Activated naive CD4-positive, alpha-beta T cell treated with anti-CD3 and anti-CD28 coated beads, Interleukin-2, amount 50 U/mL, for 72 hours (primary cell): ENCODE measurements around the gene HAUS3. TPM values are rescaled to one million over a fixed set of nuclear protein-coding genes. Genes with fewer than 3 reads are reported as not detected.

Source experiments
- ATAC-seq, 2 donors: fragments of 150-1000 bp; cut with Tn5 transposase; 2 replicates each; pipeline ENCODE4 v1.10.0; 2021; ENCODE audit warnings: mild to moderate bottlenecking in 2 of 2, moderate library complexity in 2 of 2
- DNase-seq, 2 donors: peaks; one replicate each; pipeline ENCODE4 v3.0.0; 2021 to 2022; ENCODE audit warnings: low spot score in 2 of 2
- H3K27ac Mint-ChIP-seq, 2 donors: one replicate each; pipeline ENCODE4 v1.8.0; 2022; ENCODE audit warnings: mild to moderate bottlenecking in 2 of 2, mixed read lengths in 2 of 2
- H3K36me3 Mint-ChIP-seq, 2 donors: one replicate each; pipeline ENCODE4 v1.8.0; 2022; ENCODE audit warnings: mixed read lengths in 2 of 2
- H3K9me3 Mint-ChIP-seq, 2 donors: one replicate each; pipeline ENCODE4 v1.8.0; 2022; ENCODE audit warnings: mixed read lengths in 2 of 2
- total RNA-seq, 2 donors: library from RNA; stranded (reverse); gene quantifications; one replicate each; pipeline ENCODE4 v1.2.3, GENCODE V29; 2022

HAUS3 gene
- 10 to 100 TPM; 22.1 to 24.9 TPM for total RNA-seq

GRCh38 chr4:2241410-2242353 lies at the start of gene HAUS3, which contains the start of gene POLN:
Gene HAUS3 (minus strand): TSS chr4:2242121. CDS start chr4:2240946, 1,175 bp downstream.
Gene POLN (minus strand): TSS chr4:2242121. CDS start chr4:2229231, 12,890 bp downstream.
- peaks cover 18 to 27% of the 10 kb centered on the region in 2 donors for H3K36me3 Mint-ChIP-seq
- ATAC-seq (peak; percentile 90 to 96), DNase-seq (peak; percentile 100)
- no peaks in the 10 kb centered on the region for H3K9me3 Mint-ChIP-seq
- peak within 1 kb of the TSS; percentile 93 to 95 for H3K27ac Mint-ChIP-seq

DNA sequence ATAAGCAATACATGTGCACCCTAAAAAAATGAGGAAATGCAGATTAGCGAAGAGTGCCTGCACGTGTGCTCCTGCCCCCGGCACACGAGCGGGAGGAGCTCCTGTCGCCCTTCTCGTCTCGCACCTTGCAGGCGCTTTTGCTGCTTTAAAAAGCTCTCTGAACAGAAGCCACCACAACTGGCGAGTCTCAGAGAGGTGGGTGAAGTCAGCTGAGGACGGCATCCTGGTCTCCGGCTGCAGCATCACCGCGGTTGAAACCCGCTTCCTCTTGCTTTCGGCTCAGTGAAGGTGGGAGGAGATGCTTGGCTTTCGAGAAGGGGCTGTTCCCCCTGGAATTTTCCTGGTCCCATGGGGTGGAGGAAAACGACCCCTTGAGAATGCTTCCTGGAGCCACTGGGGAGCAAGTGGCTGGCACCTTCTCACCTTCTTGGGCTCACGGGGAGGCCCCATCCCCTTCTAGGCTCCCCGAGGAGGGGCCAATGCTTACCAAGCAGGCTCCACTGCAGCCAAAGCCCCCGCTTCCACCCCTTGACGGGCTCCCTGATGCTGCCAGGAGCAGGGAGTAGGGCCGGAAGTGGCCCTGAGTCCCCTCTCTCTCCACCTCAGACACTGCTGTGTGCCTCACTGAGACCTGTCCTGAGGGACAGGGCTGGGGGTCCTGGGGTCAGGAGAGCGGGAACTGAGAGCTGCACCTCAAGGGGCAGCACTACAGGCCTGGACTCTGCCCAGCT lies 49.2 kb upstream of the HAUS3 start:
- peak; percentile 36 to 70 for DNase-seq
- H3K27ac Mint-ChIP-seq, result peak overlapping the region; percentile 60 to 85
- no peaks in the 10 kb centered on the region for H3K36me3 Mint-ChIP-seq
- ATAC-seq, result peak; percentile 77 to 94
- no peaks in the 10 kb centered on the region for H3K9me3 Mint-ChIP-seq

DNA sequence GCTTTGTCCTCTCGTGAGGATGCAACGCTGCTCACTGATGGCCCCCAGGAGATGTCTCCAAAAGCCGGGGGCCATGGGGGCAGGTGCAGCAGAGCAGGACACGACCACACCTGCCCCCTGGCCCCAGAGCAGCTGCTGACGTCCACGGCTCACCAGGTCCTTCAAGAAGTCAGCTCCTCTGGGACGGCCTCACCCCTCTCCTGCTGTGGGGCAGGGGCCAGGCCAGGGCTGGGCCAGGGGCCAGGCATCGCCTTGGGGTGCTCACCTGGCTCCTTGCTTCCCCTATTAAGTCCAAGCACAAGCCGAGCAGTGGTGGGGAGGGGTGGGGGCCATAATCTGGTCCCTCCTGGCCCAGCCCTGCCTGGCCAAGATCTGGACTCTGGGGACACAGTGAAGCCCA lies 48.6 kb upstream of the HAUS3 start:
- ATAC-seq, result peak; percentile 17 to 29
- H3K27ac Mint-ChIP-seq, result peak overlapping the region in 1 of 2 donors; percentile 85
- H3K9me3 Mint-ChIP-seq, result no peaks in the 10 kb centered on the region
- H3K36me3 Mint-ChIP-seq, result no peaks in the 10 kb centered on the region
- no peak for DNase-seq

DNA sequence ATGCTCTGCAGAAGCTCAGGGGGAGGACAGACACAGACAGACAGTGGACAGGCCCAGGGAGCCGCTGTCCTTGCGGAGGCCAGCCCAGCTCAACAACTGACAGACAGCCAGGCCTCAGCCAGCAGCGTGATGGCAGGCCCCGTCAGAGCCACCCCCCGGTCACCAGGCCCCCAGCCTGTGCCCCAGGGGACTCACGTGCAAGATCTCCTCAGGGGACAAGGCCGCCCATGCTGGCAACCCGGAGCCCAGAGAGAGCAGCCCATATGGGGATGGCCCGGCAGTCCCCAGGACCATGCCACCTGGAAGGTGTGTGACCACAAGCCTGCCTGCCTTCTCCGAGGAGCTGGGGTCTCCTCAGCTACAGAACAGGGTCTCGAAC lies 48.0 kb upstream of the HAUS3 start:
- no peak for ATAC-seq
- no peaks in the 10 kb centered on the region for H3K9me3 Mint-ChIP-seq
- DNase-seq, result no peak
- H3K36me3 Mint-ChIP-seq, result no peaks in the 10 kb centered on the region
- H3K27ac Mint-ChIP-seq, result peak overlapping the region in 1 of 2 donors; percentile 85

DNA sequence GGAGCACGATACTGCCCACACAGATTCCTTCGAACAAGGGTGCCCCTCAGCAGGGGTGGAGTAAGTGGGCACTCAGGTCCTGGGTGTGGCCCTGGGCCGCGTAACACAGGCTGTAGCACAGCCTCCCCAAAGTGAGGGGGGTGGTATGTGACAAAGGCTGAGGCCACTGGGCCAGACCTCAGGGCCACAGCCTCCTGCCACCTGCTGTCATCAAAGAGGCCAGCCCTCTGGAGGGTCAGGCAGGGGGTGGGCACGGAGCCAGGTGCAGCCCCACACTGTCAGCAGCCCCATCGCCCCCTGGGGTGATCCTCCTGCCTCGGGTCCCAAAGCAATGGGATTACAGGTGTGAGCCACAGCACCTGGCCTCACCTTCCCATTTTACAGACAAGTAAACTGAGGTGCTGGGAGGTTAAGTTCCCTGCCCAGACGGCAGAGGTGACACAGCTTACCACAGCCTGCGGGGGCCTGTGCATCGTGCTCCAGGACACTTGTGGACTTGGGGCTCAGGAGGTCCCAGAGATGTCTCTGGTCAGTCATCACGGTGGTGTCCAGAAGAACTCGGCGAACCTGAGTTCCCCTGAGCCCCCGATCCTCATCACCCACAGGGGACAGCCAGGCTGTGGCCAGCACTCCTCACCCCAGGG lies 47.5 kb upstream of the HAUS3 start:
- DNase-seq (peak in 1 of 2 donors; percentile 40), ATAC-seq (no peak)
- H3K9me3 Mint-ChIP-seq, result no peaks in the 10 kb centered on the region
- H3K36me3 Mint-ChIP-seq, result no peaks in the 10 kb centered on the region
- H3K27ac Mint-ChIP-seq, result peak overlapping the region in 1 of 2 donors; percentile 85

GRCh38 chr4:2288051-2288541 lies 46.2 kb upstream of the HAUS3 start:
- no peak overlapping the region for H3K27ac Mint-ChIP-seq
- DNase-seq (peak in 1 of 2 donors; percentile 51), ATAC-seq (no peak)
- no peaks in the 10 kb centered on the region for H3K9me3 Mint-ChIP-seq
- H3K36me3 Mint-ChIP-seq, result no peaks in the 10 kb centered on the region

GRCh38 chr4:2287594-2287915 lies 45.6 kb upstream of the HAUS3 start:
- no peaks in the 10 kb centered on the region for H3K36me3 Mint-ChIP-seq
- ATAC-seq (no peak), DNase-seq (peak in 1 of 2 donors; percentile 7)
- no peak overlapping the region for H3K27ac Mint-ChIP-seq
- H3K9me3 Mint-ChIP-seq, result no peaks in the 10 kb centered on the region

- DNase-seq, result peak in 1 of 2 donors; percentile 44
- no peak for ATAC-seq
- no peaks in the 10 kb centered on the region for H3K36me3 Mint-ChIP-seq
- no peaks in the 10 kb centered on the region for H3K9me3 Mint-ChIP-seq
- no peak overlapping the region for H3K27ac Mint-ChIP-seq
These were observed 45.1 kb upstream of the HAUS3 start for GRCh38 chr4:2286904-2287593.

- no peaks in the 10 kb centered on the region for H3K36me3 Mint-ChIP-seq
- peak overlapping the region in 1 of 2 donors; percentile 53 for H3K27ac Mint-ChIP-seq
- no peaks in the 10 kb centered on the region for H3K9me3 Mint-ChIP-seq
- ATAC-seq, result no peak
- peak in 1 of 2 donors; percentile 51 for DNase-seq
These were observed 43.9 kb upstream of the HAUS3 start for GRCh38 chr4:2285613-2286381.

- no peaks in the 10 kb centered on the region for H3K9me3 Mint-ChIP-seq
- peak in 1 of 2 donors; percentile 48 for DNase-seq
These were observed 43.2 kb upstream of the HAUS3 start for GRCh38 chr4:2284934-2285612.

DNA sequence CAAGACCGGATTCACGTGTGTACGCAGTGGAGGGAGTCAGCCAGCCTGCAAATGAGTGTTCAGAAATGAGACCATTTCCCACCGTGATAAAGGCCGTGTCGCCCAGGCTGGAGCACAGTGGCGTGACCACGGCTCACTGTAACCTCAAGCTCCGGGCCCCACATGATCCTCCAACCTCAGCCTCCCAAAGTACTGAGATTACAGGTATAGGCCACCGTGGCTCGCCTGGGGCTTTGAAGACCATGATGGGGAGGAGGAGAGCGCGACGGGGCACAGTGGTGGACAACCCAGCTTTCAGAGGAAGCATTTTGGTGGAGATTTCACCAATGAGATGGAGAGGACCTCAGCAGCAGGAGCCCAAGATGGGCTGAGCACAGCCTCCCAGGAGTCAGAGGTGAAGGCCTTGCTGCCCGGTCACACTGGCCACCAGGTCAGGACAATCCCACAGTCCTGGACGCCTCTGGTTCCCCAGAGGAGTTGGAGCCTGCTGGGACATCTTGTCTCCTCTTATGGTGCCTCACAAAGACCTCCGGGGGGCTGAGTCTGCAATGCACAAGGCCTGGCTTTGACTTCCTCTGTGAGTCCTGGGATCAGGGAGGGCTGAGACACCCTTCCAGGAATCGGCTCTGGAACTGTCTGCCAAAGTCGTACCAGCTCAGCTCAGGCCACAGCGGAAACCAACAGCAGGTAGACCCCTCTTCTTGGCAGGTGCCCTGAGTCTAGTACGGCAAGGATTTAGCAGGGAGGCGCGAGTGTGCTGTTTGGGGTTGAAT lies 42.4 kb upstream of the HAUS3 start:
- Mint-ChIP-seq H3K27ac (peak overlapping the region; percentile 53 to 69), H3K36me3 (no peaks in the 10 kb centered on the region)
- no peak for ATAC-seq

More at GRCh38 chr4:2284934-2285612, 43.2 kb upstream of the HAUS3 start:
- H3K27ac Mint-ChIP-seq, result peak overlapping the region in 1 of 2 donors; percentile 53
- H3K36me3 Mint-ChIP-seq, result no peaks in the 10 kb centered on the region
- no peak for ATAC-seq

GRCh38 chr4:2283199-2283711 lies 41.3 kb upstream of the HAUS3 start:
- ATAC-seq (no peak), DNase-seq (no peak)
- H3K36me3 Mint-ChIP-seq, result no peaks in the 10 kb centered on the region
- no peaks in the 10 kb centered on the region for H3K9me3 Mint-ChIP-seq
- H3K27ac Mint-ChIP-seq, result no peak overlapping the region

More for the DNA sequence above, 42.4 kb upstream of the HAUS3 start:
- DNase-seq, result peak in 1 of 2 donors; percentile 41
- H3K9me3 Mint-ChIP-seq, result no peaks in the 10 kb centered on the region

GRCh38 chr4:2281575-2282343 lies 39.8 kb upstream of the HAUS3 start:
- no peaks in the 10 kb centered on the region for H3K9me3 Mint-ChIP-seq
- peak; percentile 41 to 82 for DNase-seq
- ATAC-seq, result peak; percentile 92 to 93
- H3K36me3 Mint-ChIP-seq, result no peaks in the 10 kb centered on the region
- peak overlapping the region; percentile 51 to 89 for H3K27ac Mint-ChIP-seq
